ENCODE results near the gene IMPA2.

The IMPA2 gene

DNA sequence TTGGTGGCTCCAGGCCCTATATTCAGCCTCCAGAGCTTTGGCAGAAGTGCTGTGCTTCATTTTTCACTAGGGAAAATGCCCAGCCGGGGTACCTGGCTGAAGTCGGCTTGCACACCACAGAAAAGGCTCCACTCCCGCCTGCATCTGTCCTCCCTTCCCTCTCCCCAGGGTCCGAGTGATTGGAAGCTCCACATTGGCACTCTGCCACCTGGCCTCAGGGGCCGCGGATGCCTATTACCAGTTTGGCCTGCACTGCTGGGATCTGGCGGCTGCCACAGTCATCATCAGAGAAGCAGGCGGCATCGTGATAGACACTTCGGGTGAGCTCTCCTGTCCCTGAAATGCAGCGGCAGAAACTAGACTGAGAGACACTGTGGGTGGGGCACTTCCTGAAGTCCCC lies 47.4 kb downstream of the IMPA2 start:
- H3K36me3 ChIP-seq (ENCODE audit: low read length), result no peaks in the 10 kb centered on the region
- no peaks in the 10 kb centered on the region for H3K9me2 ChIP-seq (replicated peaks; ENCODE audit: insufficient read depth, low read length)
- H3K4me3 ChIP-seq (ENCODE audit: insufficient read depth, low read length, poor library complexity, severe bottlenecking), result no peak overlapping the region
- no peak overlapping the region for H3K4me2 ChIP-seq (ENCODE audit: low read depth, low read length, poor library complexity, severe bottlenecking)
- no peak overlapping the region for H3K27ac ChIP-seq (ENCODE audit: low read depth, low read length)
- H3F3A ChIP-seq (ENCODE audit: insufficient read depth), result no peaks in the 10 kb centered on the region
- H3K9me3 ChIP-seq (ENCODE audit: insufficient read depth, low read length), result no peaks in the 10 kb centered on the region
- no peaks in the 10 kb centered on the region for H4K20me1 ChIP-seq (ENCODE audit: low read depth, low read length)
- no peak for TF ChIP-seq EZH2phosphoT487 (conservative IDR thresholded peaks at IDR 0.05; ENCODE audit: low read length)
- TF ChIP-seq, protein P1, sequence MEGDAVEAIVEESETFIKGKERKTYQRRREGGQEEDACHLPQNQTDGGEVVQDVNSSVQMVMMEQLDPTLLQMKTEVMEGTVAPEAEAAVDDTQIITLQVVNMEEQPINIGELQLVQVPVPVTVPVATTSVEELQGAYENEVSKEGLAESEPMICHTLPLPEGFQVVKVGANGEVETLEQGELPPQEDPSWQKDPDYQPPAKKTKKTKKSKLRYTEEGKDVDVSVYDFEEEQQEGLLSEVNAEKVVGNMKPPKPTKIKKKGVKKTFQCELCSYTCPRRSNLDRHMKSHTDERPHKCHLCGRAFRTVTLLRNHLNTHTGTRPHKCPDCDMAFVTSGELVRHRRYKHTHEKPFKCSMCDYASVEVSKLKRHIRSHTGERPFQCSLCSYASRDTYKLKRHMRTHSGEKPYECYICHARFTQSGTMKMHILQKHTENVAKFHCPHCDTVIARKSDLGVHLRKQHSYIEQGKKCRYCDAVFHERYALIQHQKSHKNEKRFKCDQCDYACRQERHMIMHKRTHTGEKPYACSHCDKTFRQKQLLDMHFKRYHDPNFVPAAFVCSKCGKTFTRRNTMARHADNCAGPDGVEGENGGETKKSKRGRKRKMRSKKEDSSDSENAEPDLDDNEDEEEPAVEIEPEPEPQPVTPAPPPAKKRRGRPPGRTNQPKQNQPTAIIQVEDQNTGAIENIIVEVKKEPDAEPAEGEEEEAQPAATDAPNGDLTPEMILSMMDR (IDR thresholded peaks at IDR 0.05; ENCODE audit: insufficient read depth, low read length, poor library complexity, severe bottlenecking), result no peak
- no peaks in the 10 kb centered on the region for H3K79me2 ChIP-seq (ENCODE audit: insufficient read depth, low read length)
- no peak overlapping the region for H3K9ac ChIP-seq (ENCODE audit: low read length)
- no peak overlapping the region for H2AFZ ChIP-seq (ENCODE audit: low read depth, low read length, severe bottlenecking)
- H3K27me3 ChIP-seq (ENCODE audit: low read length), result no peaks in the 10 kb centered on the region

DNA sequence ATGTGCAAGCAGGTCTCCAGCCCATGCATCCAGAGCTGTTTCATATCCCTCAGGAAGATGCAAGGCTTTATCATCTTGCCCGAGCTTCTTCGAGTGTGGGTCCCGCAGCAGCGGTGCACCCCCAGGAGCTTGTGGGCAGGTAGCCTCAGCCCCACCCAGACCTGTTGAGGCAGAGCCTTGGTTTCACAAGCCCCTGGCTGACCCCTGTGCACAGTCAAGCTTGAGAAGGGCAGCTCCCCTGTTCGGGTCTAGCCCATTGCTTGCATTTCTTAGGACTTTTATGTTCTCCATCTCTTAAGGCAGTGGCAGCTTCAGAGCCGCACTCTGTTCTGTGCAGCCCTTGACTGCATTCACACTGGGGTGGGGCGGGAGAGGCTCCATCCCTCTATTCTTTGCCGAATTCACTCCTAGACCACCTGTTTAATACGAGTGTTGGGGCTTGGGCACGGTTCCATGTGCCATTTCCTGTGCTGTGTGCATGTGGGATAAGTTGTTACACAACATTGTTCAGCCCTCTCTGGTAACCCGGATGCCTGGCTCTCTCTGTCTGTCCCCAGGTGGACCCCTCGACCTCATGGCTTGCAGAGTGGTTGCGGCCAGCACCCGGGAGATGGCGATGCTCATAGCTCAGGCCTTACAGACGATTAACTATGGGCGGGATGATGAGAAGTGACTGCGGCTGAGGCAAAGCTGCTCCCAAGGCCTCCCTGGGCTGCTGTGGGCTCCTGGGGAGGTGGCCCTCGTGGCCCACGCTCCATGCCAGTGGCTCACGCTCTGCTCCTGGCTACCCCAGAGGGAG lies 48.7 kb downstream of the IMPA2 start:
- Histone ChIP-seq H3K9me2 (replicated peaks; ENCODE audit: insufficient read depth, low read length) (no peaks in the 10 kb centered on the region), H3K27me3 (ENCODE audit: low read length) (no peaks in the 10 kb centered on the region), H3K4me2 (ENCODE audit: low read depth, low read length, poor library complexity, severe bottlenecking) (no peak overlapping the region), H3K27ac (ENCODE audit: low read depth, low read length) (no peak overlapping the region), H3K79me2 (ENCODE audit: insufficient read depth, low read length) (no peaks in the 10 kb centered on the region), H3K9me3 (ENCODE audit: insufficient read depth, low read length) (no peaks in the 10 kb centered on the region), H3F3A (ENCODE audit: insufficient read depth) (no peaks in the 10 kb centered on the region), H2AFZ (ENCODE audit: low read depth, low read length, severe bottlenecking) (no peak overlapping the region), H3K9ac (ENCODE audit: low read length) (no peak overlapping the region), H3K4me3 (ENCODE audit: insufficient read depth, low read length, poor library complexity, severe bottlenecking) (no peak overlapping the region), H4K20me1 (ENCODE audit: low read depth, low read length) (no peaks in the 10 kb centered on the region), H3K36me3 (ENCODE audit: low read length) (no peaks in the 10 kb centered on the region)
- TF ChIP-seq EZH2phosphoT487 (conservative IDR thresholded peaks at IDR 0.05; ENCODE audit: low read length), result no peak
- TF ChIP-seq, protein P1 (IDR thresholded peaks at IDR 0.05; ENCODE audit: insufficient read depth, low read length, poor library complexity, severe bottlenecking), result no peak

GRCh38 chr18:12030670-12031069 lies 49.4 kb downstream of the IMPA2 start:
- no peaks in the 10 kb centered on the region for H3K9me3 ChIP-seq (ENCODE audit: insufficient read depth, low read length)
- no peaks in the 10 kb centered on the region for H3K9me2 ChIP-seq (replicated peaks; ENCODE audit: insufficient read depth, low read length)
- H3K4me3 ChIP-seq (ENCODE audit: insufficient read depth, low read length, poor library complexity, severe bottlenecking), result no peak overlapping the region
- TF ChIP-seq, protein P1 (IDR thresholded peaks at IDR 0.05; ENCODE audit: insufficient read depth, low read length, poor library complexity, severe bottlenecking), result no peak
- TF ChIP-seq EZH2phosphoT487 (conservative IDR thresholded peaks at IDR 0.05; ENCODE audit: low read length), result no peak
- no peak overlapping the region for H3K4me2 ChIP-seq (ENCODE audit: low read depth, low read length, poor library complexity, severe bottlenecking)
- no peak overlapping the region for H3K9ac ChIP-seq (ENCODE audit: low read length)
- H3K36me3 ChIP-seq (ENCODE audit: low read length), result no peaks in the 10 kb centered on the region
- H3K27me3 ChIP-seq (ENCODE audit: low read length), result no peaks in the 10 kb centered on the region
- H3F3A ChIP-seq (ENCODE audit: insufficient read depth), result no peaks in the 10 kb centered on the region
- no peak overlapping the region for H3K27ac ChIP-seq (ENCODE audit: low read depth, low read length)
- H2AFZ ChIP-seq (ENCODE audit: low read depth, low read length, severe bottlenecking), result no peak overlapping the region
- no peaks in the 10 kb centered on the region for H3K79me2 ChIP-seq (ENCODE audit: insufficient read depth, low read length)
- no peaks in the 10 kb centered on the region for H4K20me1 ChIP-seq (ENCODE audit: low read depth, low read length)

Data from SU-DHL-6 (cell line).